ENCODE results near the gene SOCS3.

The SOCS3 gene, protein sequence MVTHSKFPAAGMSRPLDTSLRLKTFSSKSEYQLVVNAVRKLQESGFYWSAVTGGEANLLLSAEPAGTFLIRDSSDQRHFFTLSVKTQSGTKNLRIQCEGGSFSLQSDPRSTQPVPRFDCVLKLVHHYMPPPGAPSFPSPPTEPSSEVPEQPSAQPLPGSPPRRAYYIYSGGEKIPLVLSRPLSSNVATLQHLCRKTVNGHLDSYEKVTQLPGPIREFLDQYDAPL

DNA sequence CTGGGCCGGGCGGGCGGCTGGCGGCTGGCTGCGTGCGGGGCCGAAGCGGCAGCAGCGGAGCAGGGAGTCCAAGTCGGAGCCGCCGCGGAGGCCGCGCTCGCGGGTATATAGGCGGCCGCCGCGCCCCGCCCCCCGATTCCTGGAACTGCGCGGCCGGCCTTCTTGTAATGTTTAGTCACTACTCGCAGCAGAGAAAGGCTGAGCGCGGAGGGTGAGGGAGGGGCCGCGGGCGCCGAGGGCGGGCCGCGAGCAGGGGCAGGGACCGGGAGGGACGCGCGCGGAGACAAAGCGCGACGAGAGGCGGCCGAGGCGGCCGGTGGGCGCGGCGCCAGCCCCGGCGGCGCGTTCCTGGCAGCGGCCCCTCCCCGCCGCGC, at the start of gene SOCS3:
Gene SOCS3 (minus strand): TSS at position 81 of the 374 bp plus-strand sequence. CDS start 982 bp downstream, outside the sequence.
- DNase-seq: peak; percentile 90

GRCh38 chr17:78409191-78409928, 49.5 kb upstream of the SOCS3 start:
- no peak for DNase-seq

DNA sequence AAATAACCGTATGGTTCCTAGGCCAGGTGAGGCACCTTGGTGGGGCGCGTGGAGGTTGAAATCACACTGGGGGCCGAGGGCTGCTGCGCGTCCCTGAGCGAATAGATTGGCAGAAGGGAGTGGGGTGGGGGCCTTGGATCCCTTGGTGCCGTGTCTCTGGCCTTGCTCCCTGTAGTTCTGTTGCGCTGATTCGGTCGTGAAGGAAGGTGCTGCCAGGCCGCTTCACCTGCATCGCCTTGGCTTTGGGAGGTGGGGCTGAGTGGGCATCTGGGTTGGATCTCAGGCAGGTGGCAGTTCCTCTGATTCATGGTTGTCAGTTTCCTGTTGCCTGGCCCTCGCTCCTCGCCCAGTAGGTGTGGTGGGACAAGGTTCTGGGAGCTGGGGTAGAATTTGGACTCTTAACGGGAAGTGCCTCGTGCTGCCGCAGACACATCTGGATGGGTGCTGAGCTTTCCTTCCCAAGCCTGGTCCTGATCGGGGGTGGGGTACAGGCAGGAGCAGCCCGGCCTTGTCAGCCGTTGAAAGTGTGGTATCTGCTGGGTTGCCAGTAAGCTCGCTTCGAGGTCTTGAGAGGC, 48.7 kb upstream of the SOCS3 start:
- no peak for DNase-seq

DNA sequence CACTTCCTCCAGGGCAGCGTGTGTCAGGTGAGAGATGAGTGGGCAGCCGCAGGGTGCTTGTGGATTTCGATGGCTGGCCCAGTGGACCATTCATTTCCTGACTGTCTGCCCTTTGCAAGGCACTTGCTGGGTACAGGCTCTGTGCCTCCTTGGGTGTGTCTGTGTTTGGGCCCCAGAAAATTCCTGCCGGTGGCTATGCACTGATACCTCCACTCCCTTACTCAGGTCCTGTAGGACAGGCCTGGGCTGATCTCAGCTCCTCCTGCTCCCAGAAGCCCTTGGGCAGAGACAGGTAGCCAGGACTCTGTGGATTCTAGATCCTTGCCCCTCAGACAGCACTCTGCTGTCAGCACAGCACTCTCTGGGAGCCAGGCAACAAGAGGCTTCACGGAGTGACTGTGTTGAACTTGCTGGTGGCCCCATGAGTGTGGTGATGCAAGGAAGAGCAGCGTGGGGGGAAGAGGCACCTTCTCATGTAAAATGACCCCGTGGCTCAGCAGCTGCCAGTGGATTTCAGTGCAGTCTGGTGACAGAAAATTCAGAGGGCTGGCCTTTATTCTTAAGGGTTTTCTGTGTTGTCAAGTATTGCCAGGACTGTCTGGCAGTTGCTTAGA, 47.6 kb upstream of the SOCS3 start:
- DNase-seq: no peak

DNA sequence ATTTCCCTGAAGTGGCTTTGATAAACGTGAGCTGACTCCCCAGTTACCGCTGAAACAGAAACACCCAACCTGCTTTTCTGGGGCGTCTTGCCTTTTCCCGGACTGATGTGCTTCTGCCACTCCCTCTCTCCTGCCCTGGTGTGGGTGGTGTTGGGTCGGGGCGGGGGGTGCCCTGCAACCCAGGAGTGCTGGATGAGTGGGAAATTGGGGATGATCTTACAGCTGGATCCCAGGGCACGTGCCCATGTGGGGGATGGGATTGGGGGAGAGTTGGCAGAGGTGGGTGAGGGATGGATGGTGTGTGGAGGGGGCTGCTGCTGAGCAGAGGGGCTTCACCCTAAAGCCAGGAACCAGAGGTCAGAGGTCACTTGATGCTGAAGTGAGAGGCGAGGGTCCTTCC, 47.0 kb upstream of the SOCS3 start:
- DNase-seq: no peak

DNA sequence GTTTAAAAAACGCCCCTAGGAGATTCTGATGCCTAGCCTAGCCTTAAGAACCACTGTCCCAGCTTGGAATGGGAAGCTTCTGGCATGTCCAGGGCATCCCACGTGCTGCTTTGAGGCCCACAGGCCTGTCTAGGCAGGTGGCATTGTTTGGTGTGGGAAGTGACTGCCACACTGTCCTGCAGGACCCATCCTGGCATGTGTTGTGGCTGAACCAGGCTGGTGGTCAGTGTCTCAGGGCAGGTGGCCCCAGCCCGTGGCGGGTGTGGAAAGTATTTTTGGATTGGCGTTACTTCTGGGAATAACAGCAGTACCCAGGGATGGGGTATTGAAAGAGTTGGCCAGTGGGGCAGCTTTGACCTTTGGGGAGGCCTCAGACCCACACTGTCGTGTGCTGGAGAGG, 46.5 kb upstream of the SOCS3 start:
- no peak for DNase-seq

DNA sequence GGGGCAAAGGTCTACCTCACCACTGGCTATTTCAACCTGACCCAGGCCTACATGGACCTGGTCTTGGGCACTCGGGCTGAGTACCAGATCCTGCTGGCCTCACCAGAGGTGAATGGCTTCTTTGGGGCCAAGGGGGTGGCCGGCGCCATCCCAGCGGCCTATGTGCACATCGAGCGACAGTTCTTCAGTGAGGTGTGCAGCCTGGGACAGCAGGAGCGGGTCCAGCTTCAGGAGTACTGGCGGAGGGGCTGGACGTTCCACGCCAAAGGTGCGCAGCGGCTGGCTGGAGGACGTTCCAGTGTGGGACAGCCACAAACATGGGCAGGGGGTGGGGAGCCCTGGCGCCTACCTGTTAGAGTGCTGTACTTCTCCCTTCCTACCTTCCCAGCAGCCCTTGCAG, 43.9 kb upstream of the SOCS3 start:
- no peak for DNase-seq

- no peak for DNase-seq
These were observed 42.0 kb upstream of the SOCS3 start for GRCh38 chr17:78401891-78402290.

GRCh38 chr17:78401246-78401645, 41.4 kb upstream of the SOCS3 start:
- DNase-seq: no peak

- DNase-seq: no peak
These were observed 40.8 kb upstream of the SOCS3 start for GRCh38 chr17:78400581-78401240.

DNA sequence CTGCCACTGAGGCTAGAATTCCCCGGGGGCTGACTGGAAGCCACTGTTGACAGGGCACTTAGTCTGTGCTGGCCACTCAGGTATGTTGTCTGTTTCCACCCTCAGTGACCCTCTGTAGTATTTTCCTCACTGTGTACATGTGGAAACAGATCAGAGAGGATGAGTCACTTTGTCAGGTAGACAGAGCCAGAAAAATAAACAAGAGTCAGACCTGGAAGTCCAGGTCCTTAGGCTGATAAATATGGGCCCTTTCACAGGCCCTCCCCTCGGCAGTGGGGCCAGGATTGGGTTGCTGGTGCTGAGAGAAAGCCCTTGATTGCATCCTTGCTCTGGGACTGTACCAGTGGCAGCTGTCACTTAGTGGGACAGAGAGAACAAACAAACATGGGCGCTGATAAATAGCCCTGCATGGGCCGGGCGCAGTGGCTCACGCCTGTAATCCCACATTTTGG, 39.8 kb upstream of the SOCS3 start:
- no peak for DNase-seq

DNA sequence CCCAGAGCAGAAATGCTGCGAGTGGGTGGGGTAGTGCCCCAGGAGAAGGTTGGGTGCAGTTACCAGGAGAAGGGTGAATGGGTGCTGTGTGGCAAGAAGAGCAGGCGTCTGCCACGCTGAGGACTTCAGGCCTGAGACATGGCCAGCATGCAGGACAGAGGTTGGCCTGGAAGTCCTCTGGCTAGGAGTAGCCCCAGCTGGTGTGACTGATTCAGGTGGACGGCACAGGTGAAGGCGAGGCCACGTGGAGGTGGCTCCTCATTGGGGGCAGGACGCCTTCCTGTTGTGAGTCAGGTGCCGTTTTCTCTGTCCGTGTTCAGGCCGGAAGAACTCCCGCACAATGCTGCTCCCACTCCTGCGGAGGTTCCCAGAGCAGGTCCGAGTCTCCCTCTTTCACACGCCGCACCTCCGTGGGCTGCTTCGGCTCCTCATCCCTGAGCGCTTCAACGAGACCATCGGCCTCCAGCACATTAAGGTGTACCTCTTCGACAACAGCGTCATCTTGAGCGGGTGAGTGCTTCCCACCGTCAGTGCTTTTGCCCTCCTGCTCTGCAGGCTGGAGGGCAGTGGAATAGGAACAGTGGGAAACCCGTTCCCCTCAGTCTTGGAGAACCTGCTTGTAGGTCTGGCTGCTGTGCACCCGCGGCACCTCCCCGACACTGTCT, 39.3 kb upstream of the SOCS3 start:
- DNase-seq: no peak

DNA sequence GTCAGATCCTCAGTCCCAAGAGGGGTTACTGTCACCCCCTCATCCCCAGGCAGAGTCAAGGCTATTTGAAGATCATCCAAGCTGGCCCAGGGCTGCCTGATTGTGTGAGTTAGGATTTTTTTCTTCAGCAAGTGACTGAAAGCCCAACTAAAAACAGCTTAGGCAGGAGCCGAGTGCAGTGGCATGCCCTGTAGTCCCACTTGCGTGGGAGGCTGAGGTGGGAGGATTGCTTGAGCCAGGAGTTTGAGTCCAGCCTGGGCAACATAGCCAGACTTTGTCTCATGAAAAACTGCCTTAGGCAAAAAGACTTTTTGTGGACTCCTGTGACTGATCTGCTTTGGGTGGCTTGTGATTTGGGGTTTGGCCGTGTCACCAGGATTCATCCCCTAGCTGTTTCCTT, 38.5 kb upstream of the SOCS3 start:
- no peak for DNase-seq

GRCh38 chr17:78397681-78398101, 37.8 kb upstream of the SOCS3 start:
- no peak for DNase-seq

GRCh38 chr17:78396441-78397337, 36.8 kb upstream of the SOCS3 start:
- DNase-seq: no peak

DNA sequence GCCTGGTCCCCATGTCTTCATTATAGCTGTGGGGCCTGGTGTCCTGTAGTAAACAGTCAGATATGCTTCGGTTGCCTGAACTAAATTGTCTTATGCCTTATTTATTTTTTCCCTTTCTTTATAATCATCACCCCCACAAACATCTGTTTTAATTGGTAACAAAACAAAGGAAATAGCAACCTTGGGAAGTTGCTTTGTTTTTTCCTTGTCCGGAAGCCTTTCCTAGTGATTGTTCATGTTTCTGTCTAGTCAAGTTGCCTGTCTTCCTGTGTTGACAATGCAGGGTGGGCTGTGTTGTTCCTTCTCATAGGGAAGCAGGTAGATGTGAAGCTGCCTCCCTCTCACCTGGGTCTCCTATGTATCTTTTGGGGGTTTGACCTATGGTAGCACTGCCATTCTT, 35.3 kb upstream of the SOCS3 start:
- DNase-seq: no peak

DNA sequence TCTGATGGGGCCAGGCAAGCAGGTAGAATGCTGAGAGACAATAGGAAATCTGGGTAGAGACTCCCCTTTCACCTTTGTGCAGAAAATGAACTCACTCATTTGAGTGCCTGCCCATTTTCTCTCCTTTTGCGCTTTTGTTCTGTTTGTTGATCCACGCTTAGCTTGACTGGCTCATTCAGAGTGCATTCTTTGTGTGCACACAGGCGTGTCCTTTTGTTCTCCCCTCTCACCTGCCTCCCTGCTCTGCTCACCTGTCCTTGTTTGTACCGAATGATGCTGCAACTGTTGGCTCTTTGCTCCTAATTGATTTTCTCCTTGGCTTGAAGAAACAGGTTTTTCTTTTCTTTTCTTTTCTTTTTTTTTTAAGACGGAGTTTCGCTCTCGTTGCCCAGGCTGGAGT, 34.3 kb upstream of the SOCS3 start:
- no peak for DNase-seq

DNA sequence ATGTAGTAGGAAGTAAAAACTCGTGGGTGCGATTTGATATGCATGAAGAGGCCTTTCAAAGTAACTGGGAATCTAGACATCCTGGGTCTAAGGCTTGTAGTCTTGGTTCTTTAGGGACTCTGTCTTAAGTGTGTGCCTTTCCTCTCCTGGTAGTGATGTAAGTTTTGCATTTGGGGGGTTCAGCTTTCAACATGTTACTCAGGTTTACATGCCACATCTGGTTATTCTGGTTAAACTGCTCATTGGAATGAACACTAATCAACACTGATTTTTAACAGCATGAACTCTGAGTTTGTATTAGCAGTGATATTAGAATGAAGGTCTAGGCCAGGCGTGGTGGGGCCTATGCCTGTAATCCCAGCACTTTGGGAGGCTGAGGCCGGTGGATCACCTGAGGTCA, 33.7 kb upstream of the SOCS3 start:
- DNase-seq: no peak

DNA sequence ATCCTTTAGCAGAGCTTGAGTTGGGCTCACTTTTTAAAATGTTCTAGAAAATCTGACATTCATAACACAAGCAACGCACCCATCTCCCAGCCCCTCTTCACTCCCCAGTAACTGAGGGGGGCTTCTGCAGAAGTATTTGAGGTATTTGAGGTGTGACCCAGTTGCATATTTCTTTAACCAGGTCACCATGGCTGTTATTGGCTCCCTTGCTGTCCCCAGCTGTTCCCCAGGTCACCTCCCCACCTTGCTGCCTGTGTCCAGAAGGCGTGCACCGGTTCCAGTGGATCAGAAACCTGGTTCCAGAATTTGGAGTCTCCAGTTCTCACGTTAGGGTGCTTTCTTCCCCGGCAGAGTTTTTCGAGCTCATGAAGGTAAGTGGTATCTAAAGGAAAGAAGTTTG, 32.4 kb upstream of the SOCS3 start:
- no peak for DNase-seq

- no peak for DNase-seq
These were observed 32.0 kb upstream of the SOCS3 start for GRCh38 chr17:78391843-78392242.

DNA sequence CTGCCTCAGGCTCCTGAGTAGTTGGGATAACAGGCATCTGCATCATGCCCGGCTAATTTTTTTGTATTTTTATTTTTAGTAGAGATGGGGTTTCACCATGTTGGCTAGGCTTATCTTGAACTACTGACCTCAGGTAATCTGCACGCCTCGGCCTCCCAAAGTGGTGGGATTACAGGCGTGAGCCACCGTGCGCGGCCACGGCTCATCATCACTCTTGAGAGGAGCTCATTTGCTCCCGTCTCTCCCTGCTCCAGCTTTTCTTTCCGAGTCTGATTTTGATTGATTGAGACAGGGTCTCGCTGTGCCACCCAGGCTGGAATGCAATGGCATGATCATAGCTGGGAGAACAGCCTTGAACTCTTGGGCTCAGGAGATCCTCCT, 31.2 kb upstream of the SOCS3 start:
- DNase-seq: no peak

Measured in retina (tissue), 1 donor.